ENCODE results near the gene NCOR1.
A peak's percentile ranks its signal among the peaks of the same experiment; 100 is the strongest.

NCOR1 gene

DNA sequence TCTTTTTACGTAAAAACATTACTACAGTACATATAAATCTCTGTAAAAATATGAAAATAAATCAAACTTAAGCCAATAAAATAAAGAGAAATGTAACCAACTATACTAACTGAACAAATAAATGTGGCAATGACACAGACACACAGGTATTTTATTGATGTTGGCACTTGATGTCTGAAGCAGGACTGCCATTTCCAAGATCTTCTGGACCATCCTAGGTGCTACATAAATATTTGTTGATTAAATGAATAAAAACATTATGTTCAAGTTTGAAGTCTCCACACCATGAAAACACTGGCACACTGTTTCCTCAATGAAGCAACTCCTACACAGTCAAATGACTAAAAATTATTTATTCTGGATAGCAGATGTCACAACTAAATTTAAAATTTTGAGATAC, 106.9 kb downstream of the NCOR1 start:
- Mint-ChIP-seq H3K9me3 (peaks cover 3% of the 10 kb centered on the region), H3K4me1 (no peaks in the 10 kb centered on the region), H3K27ac (no peak overlapping the region), H3K36me3 (ENCODE audit: low read depth) (peaks cover 70% of the 10 kb centered on the region), H3K4me3 (no peak overlapping the region), H3K27me3 (ENCODE audit: low read depth, poor library complexity) (no peaks in the 10 kb centered on the region)
- TF ChIP-seq, protein P1, sequence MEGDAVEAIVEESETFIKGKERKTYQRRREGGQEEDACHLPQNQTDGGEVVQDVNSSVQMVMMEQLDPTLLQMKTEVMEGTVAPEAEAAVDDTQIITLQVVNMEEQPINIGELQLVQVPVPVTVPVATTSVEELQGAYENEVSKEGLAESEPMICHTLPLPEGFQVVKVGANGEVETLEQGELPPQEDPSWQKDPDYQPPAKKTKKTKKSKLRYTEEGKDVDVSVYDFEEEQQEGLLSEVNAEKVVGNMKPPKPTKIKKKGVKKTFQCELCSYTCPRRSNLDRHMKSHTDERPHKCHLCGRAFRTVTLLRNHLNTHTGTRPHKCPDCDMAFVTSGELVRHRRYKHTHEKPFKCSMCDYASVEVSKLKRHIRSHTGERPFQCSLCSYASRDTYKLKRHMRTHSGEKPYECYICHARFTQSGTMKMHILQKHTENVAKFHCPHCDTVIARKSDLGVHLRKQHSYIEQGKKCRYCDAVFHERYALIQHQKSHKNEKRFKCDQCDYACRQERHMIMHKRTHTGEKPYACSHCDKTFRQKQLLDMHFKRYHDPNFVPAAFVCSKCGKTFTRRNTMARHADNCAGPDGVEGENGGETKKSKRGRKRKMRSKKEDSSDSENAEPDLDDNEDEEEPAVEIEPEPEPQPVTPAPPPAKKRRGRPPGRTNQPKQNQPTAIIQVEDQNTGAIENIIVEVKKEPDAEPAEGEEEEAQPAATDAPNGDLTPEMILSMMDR (IDR thresholded peaks at IDR 0.05), result no peak
- DNase-seq, result no peak

DNA sequence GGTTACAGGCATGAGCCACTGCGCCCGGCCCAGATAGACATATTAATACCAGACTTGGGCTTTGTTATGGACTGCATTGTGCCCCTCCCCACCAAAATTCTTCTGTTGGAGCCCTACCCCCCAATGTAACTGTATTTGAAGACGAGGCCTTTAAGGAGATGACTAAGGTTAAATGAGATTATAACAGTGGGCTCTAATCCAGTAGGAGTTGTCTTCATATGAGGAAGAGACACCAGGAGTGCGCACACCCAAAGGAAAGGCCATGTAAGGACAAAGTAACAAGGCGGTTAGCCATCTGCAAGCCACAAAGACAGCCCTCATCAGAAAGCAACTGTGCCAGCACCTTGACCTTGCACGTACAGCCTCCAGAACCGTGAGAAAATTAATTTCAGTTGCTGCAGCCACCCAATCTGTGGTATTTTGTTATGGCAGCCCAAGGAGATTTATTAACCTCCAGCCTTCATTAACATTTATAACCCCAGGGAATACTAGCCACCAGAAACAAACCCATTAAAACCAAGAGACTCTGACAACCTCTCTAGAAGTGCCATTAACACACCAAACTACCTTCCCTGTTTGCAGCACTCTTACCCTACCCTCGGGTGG, 108.1 kb downstream of the NCOR1 start:
- Mint-ChIP-seq H3K4me3 (no peak overlapping the region), H3K9me3 (no peaks in the 10 kb centered on the region), H3K4me1 (no peaks in the 10 kb centered on the region), H3K27ac (no peak overlapping the region), H3K27me3 (ENCODE audit: low read depth, poor library complexity) (no peaks in the 10 kb centered on the region), H3K36me3 (ENCODE audit: low read depth) (peaks cover 66% of the 10 kb centered on the region)
- TF ChIP-seq, protein P1 (IDR thresholded peaks at IDR 0.05), result no peak
- no peak for DNase-seq

DNA sequence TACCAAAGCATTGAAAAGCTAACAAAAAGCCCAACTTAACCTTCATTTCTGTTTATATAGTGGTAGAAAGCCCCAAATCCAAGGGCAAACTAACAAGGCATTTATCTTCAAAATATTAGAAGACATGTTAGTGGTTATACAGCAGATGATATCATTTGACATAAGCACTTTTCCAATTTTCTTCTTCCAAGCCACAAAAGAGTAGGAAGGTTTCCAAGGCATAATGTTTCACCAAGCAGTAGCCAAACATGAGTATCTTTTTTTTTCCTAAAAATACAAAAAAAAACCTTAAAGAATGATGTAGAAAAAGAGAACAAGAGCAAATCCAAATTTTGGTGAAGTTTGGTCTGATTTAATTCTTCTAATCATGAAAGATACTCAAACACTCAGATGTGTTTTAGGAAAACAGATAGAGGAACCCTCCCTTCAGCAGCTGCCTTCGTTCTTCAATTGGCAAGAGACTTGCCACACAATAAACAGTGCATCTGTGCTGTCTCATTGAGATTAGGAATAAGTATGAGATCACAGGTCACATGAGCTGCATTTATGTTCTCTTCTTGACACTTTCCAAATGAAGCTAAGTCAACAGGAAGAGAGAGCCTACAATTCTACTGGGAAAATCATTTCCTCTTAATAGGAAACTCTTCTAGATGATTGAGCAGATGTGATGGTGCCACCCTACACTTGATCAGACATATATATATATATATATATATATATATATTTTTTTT, 109.0 kb downstream of the NCOR1 start:
- Mint-ChIP-seq H3K27ac (peak overlapping the region; percentile 55), H3K4me1 (no peaks in the 10 kb centered on the region), H3K27me3 (ENCODE audit: low read depth, poor library complexity) (no peaks in the 10 kb centered on the region), H3K4me3 (no peak overlapping the region), H3K9me3 (no peaks in the 10 kb centered on the region), H3K36me3 (ENCODE audit: low read depth) (peaks cover 69% of the 10 kb centered on the region)
- no peak for DNase-seq
- TF ChIP-seq, protein P1 (IDR thresholded peaks at IDR 0.05), result no peak

DNA sequence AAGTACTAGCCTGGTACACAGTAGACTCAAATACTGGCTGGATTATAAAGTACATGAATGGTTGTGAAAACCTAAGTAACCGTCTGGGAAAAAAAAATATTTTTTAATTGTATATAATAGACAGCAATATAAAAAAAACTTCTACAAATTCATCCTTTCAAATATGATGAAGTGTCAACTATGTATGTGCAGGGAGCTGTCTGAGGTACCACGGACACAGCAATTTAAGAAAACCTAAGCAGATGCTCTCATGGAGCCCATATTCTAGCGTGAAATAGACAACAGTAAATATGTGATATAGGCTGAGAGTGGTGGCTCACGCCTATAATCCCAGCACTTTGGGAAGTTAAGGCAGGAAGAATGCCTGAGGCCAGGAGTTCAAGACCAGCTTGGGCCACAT, 111.1 kb downstream of the NCOR1 start:
- peaks cover 69% of the 10 kb centered on the region for H3K36me3 Mint-ChIP-seq (ENCODE audit: low read depth)
- no peaks in the 10 kb centered on the region for H3K27me3 Mint-ChIP-seq (ENCODE audit: low read depth, poor library complexity)
- H3K4me3 Mint-ChIP-seq, result no peak overlapping the region
- no peak for DNase-seq
- no peaks in the 10 kb centered on the region for H3K4me1 Mint-ChIP-seq
- H3K27ac Mint-ChIP-seq, result no peak overlapping the region
- H3K9me3 Mint-ChIP-seq, result no peaks in the 10 kb centered on the region
- TF ChIP-seq, protein P1 (IDR thresholded peaks at IDR 0.05), result no peak

DNA sequence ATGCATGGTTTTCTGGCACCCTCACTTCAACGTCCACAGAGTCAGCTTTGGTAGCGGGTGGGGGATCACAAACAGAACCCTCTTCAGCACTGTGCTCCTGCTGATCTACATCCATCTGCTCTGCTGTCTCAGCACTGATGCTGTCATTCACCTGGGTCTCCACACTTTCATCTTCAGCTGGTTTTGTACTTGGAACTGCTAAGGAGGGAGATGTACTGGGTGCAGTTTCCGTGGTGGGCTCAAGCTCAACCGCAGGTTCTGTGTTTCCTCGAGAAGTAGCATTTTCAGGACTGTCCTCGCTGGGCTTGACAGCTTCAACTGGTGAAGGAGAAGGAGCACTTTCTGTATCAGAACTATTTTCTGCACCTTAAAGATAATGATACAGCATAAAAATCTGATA, 113.9 kb downstream of the NCOR1 start:
- H3K36me3 Mint-ChIP-seq (ENCODE audit: low read depth), result peaks cover 73% of the 10 kb centered on the region
- no peaks in the 10 kb centered on the region for H3K4me1 Mint-ChIP-seq
- H3K9me3 Mint-ChIP-seq, result peaks cover 10% of the 10 kb centered on the region
- H3K27me3 Mint-ChIP-seq (ENCODE audit: low read depth, poor library complexity), result no peaks in the 10 kb centered on the region
- TF ChIP-seq, protein P1 (IDR thresholded peaks at IDR 0.05), result no peak
- no peak overlapping the region for H3K4me3 Mint-ChIP-seq
- no peak for DNase-seq
- no peak overlapping the region for H3K27ac Mint-ChIP-seq
